Measurements from ENCODE around the gene ZBTB43.

ZBTB43 gene

DNA sequence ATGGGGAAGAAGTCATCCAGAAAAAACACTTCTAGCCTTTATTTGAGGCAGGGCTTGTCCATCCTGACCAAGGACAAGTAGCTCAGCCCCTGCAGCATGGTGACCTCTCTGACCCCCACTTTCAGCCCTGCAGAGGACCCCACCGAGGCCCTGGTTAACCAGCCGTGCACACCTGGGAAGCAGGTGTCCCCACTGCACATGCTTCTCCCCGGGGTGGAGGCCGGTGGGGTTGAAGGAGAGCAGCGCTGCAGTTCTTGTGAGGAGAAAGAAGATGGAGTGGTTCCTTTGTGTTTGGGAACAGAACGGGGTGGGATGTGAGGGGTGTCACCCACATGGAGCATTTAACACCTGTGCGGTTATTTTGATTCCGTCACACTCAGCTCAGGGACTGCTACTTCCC lies 34.5 kb downstream of the ZBTB43 start:
- H3K9me3 ChIP-seq (ENCODE audit: low read depth, low read length), result no peaks in the 10 kb centered on the region
- H3K9ac ChIP-seq (ENCODE audit: insufficient read length), result no peak overlapping the region
- H3K36me3 ChIP-seq (ENCODE audit: insufficient read depth, low read length), result peaks cover 5% of the 10 kb centered on the region; the same call in 1 of the 2 replicates
- no peak for DNase-seq (ENCODE audit: low read depth, low spot score)
- TF ChIP-seq EZH2 (IDR thresholded peaks at IDR 0.05) (no peak), FOXP2 (optimal IDR thresholded peaks at IDR 0.05; ENCODE audit: control extremely low read depth, extremely low read length, insufficient read depth) (no peak), POLR2AphosphoS5 (IDR thresholded peaks at IDR 0.05; ENCODE audit: borderline replicate concordance, low read depth, low read length) (no peak)
- H3K27ac ChIP-seq, result no peak overlapping the region
- H3K4me3 ChIP-seq, result no peak overlapping the region

DNA sequence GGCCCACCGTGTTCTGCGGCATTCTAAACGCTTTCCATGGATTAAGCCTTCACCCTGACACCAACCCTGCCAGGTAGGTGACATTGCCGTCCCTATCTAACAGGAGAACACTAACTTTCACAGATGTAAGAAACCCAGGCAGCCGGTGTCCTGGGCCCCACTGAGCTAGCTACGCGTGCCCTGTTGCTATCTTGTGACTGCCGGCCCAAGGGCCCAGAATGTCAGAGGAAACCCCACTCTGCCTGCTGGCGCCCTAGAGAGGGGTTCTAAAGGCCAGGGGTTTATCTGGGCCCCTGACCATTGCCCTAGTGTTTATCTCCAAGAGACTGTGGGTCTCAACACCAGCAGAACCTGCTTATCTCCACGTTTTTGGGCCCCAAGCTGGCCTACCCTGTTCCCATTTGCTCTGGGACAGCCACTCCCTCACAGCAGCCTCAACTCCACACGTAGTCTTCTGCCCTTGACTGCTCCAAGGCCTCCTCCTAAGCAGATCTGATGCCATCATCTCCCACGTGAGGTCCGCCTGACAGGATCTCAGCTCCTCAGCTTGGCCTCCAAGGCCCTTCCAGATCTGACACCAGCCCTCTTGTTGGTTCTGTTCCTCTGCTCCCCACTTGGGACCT lies 37.5 kb downstream of the ZBTB43 start:
- no peak overlapping the region for H3K9ac ChIP-seq (ENCODE audit: insufficient read length)
- no peaks in the 10 kb centered on the region for H3K9me3 ChIP-seq (ENCODE audit: low read depth, low read length)
- no peak for DNase-seq (ENCODE audit: low read depth, low spot score)
- TF ChIP-seq FOXP2 (optimal IDR thresholded peaks at IDR 0.05; ENCODE audit: control extremely low read depth, extremely low read length, insufficient read depth) (no peak), EZH2 (IDR thresholded peaks at IDR 0.05) (no peak), POLR2AphosphoS5 (IDR thresholded peaks at IDR 0.05; ENCODE audit: borderline replicate concordance, low read depth, low read length) (no peak)
- no peaks in the 10 kb centered on the region for H3K36me3 ChIP-seq (ENCODE audit: insufficient read depth, low read length)
- no peak overlapping the region for H3K4me3 ChIP-seq
- no peak overlapping the region for H3K27ac ChIP-seq

DNA sequence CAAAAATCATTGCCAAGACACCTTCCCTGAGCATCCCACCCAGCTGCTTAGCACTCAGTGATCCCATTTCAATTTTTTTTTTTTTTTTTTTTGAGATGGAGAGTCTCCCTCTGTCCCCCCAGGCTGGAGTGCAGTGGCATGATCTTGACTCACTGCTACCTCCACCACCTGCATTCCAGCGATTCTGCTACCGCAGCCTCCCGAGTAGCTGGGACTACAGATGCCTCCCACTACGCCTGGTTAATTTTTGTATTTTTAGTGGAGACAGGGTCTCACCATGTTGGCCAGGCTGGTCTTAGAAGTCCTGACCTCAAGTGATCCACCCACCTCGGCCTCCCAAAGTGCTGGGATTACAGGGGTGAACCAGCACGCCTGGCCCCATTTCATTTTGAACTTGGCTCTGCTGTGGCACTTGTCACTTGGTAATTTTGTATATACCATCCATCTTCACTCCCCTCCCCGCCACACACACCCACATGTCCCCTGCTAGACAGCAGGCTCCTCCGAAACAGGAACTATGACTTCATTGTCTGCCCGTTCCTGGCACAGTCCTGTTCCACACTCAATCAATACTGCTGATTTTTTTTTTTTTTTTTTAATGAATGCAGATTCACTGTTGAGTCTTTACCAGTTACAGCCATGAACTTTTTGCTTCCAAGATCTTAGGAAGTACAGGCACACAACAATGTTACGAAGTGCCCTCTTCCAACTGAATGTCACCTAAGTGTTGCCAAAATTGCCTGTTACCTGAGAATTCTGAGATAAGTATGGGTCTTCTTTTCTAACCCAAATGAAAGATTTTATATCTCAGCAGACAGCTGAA lies 38.3 kb downstream of the ZBTB43 start:
- Histone ChIP-seq H3K9ac (ENCODE audit: insufficient read length) (no peak overlapping the region), H3K36me3 (ENCODE audit: insufficient read depth, low read length) (no peaks in the 10 kb centered on the region), H3K9me3 (ENCODE audit: low read depth, low read length) (no peaks in the 10 kb centered on the region), H3K27ac (no peak overlapping the region), H3K4me3 (no peak overlapping the region)
- no peak for DNase-seq (ENCODE audit: low read depth, low spot score)
- TF ChIP-seq FOXP2 (optimal IDR thresholded peaks at IDR 0.05; ENCODE audit: control extremely low read depth, extremely low read length, insufficient read depth) (no peak), POLR2AphosphoS5 (IDR thresholded peaks at IDR 0.05; ENCODE audit: borderline replicate concordance, low read depth, low read length) (no peak), EZH2 (IDR thresholded peaks at IDR 0.05) (no peak)

DNA sequence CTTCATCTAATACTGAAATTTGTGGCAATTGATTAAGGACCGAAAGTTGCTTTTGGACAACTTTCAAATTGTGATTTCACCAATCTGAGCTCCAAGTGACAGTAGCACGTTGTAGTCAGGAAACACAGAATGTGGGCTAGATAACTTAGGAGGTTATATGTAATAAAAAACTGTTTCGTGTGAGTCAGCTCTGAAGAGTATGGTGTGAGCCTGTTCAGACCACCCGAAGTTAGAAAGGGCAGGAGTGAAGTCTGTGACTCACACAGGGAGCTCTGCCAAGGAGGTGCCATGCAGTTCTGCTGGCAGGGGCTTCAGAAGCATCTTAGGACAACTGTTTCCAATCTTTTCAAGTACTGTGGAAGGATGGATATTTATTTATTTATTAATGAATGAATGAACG lies 39.2 kb downstream of the ZBTB43 start:
- DNase-seq (ENCODE audit: low read depth, low spot score), result no peak

DNA sequence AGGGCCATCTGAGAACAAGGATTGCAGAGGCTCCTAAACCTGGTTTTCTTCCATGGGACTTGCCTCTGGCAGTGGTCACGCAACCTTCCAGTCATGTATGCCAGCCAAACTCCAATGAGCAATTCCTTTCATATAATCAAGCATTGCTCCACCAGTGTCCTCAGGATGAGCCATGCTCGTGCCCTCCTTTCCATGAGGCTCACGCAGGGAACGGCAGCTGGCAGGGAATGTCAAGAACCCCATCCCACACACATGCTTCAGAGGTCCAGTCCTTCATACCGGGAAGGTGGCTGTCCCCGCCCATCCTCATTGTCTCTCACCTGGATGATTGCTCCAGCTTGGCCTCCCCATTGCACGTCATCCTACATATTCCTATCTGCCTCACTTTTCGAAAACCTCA lies 42.2 kb downstream of the ZBTB43 start:
- Histone ChIP-seq H3K36me3 (ENCODE audit: insufficient read depth, low read length) (no peaks in the 10 kb centered on the region), H3K27ac (no peak overlapping the region)
- TF ChIP-seq POLR2AphosphoS5 (IDR thresholded peaks at IDR 0.05; ENCODE audit: borderline replicate concordance, low read depth, low read length) (no peak), EZH2 (IDR thresholded peaks at IDR 0.05) (no peak), FOXP2 (optimal IDR thresholded peaks at IDR 0.05; ENCODE audit: control extremely low read depth, extremely low read length, insufficient read depth) (no peak)

More for the DNA sequence above, 39.2 kb downstream of the ZBTB43 start:
- no peak overlapping the region for H3K9ac ChIP-seq (ENCODE audit: insufficient read length)
- H3K36me3 ChIP-seq (ENCODE audit: insufficient read depth, low read length), result no peaks in the 10 kb centered on the region
- no peak for TF ChIP-seq EZH2 (IDR thresholded peaks at IDR 0.05)
- TF ChIP-seq FOXP2 (optimal IDR thresholded peaks at IDR 0.05; ENCODE audit: control extremely low read depth, extremely low read length, insufficient read depth), result no peak
- no peak for TF ChIP-seq POLR2AphosphoS5 (IDR thresholded peaks at IDR 0.05; ENCODE audit: borderline replicate concordance, low read depth, low read length)
- no peak overlapping the region for H3K27ac ChIP-seq
- no peak overlapping the region for H3K4me3 ChIP-seq
- no peaks in the 10 kb centered on the region for H3K9me3 ChIP-seq (ENCODE audit: low read depth, low read length)

DNA sequence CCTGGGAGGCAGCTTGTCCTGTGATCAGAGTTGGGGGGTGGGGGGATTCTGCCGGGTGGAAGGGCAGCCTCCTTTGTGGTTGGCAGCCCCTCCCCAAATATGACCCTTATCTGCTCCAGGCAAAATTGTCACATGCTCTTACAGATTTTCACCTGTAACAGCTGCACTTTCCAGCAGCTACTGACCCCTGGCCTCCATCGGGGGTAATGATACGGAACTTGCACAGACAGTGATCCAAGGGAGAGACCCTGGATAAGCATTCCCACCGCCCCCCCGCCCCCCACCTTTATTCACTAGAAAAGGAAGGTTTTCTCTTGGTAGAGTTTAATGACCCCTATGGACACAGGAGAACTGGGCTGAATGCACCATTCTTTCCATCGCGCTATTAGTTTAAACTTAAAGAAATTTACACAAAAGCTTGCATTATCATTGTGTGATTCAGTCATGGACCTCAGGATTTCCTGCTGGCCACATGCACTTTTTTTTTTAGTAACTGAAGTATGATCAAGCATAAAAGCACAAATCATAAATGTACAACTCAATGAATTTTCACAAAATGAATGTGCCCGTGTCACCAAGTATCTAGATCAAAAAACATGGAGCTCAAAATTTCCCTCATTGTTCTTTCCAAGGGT lies 44.9 kb downstream of the ZBTB43 start:
- no peak for DNase-seq (ENCODE audit: low read depth, low spot score)
- no peaks in the 10 kb centered on the region for H3K9me3 ChIP-seq (ENCODE audit: low read depth, low read length)

More for the DNA sequence above, 42.2 kb downstream of the ZBTB43 start:
- no peaks in the 10 kb centered on the region for H3K9me3 ChIP-seq (ENCODE audit: low read depth, low read length)
- H3K9ac ChIP-seq (ENCODE audit: insufficient read length), result no peak overlapping the region
- DNase-seq (ENCODE audit: low read depth, low spot score), result no peak
- no peak overlapping the region for H3K4me3 ChIP-seq

DNA sequence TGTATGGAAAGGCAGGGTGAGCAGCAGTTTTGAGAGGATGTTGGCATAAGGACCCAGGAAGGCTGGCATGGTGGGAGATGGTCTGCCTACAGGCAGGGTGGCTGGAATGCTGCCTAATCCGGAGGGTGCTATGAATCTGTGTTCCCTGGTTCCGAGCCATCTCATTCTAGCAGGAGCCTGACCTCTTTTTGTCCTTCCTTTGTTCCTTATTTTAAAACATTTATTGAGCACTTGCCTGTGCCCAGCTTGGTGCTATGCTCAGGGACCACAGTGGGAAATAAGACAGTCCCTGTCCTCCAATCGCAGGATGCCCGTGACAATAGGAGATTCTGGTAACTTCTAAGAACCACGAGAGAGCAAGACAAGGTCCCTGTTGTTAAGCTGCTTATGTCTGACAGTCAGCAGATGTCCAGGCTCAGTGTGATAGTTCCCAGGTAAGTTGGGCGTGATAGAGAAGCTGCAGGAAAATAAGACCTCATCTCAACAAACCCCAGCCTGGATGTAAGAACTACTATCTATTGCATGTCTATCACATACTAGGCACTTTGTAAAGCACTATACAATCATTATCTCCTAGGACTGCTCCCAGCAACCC lies 46.5 kb downstream of the ZBTB43 start:
- no peaks in the 10 kb centered on the region for H3K36me3 ChIP-seq (ENCODE audit: insufficient read depth, low read length)
- H3K4me3 ChIP-seq, result no peak overlapping the region
- no peak overlapping the region for H3K27ac ChIP-seq
- TF ChIP-seq FOXP2 (optimal IDR thresholded peaks at IDR 0.05; ENCODE audit: control extremely low read depth, extremely low read length, insufficient read depth) (no peak), POLR2AphosphoS5 (IDR thresholded peaks at IDR 0.05; ENCODE audit: borderline replicate concordance, low read depth, low read length) (no peak), EZH2 (IDR thresholded peaks at IDR 0.05) (no peak)
- H3K9me3 ChIP-seq (ENCODE audit: low read depth, low read length), result no peaks in the 10 kb centered on the region
- H3K9ac ChIP-seq (ENCODE audit: insufficient read length), result no peak overlapping the region
- no peak for DNase-seq (ENCODE audit: low read depth, low spot score)

More for the DNA sequence above, 44.9 kb downstream of the ZBTB43 start:
- no peak overlapping the region for H3K27ac ChIP-seq
- no peaks in the 10 kb centered on the region for H3K36me3 ChIP-seq (ENCODE audit: insufficient read depth, low read length)
- H3K9ac ChIP-seq (ENCODE audit: insufficient read length), result no peak overlapping the region
- TF ChIP-seq EZH2 (IDR thresholded peaks at IDR 0.05), result no peak
- TF ChIP-seq POLR2AphosphoS5 (IDR thresholded peaks at IDR 0.05; ENCODE audit: borderline replicate concordance, low read depth, low read length), result no peak
- no peak for TF ChIP-seq FOXP2 (optimal IDR thresholded peaks at IDR 0.05; ENCODE audit: control extremely low read depth, extremely low read length, insufficient read depth)
- H3K4me3 ChIP-seq, result no peak overlapping the region
